OCI-LY1 (cell line): ENCODE results near the gene PAX8.

Experiments
- EZH2 ChIP-seq: fragments of 200-600 bp; sonication (generic), shearing (Covaris generic); IDR thresholded peaks from 2 replicates; pipeline ENCODE4 v1.8.0; 2017; ENCODE audit warnings: borderline replicate concordance, mixed run types, mild to moderate bottlenecking, antibody characterized with exemption, low read length, moderate library complexity, mixed read lengths
- TF ChIP-seq, protein P1 (sequence below): fragments of 200-600 bp; sonication (generic), shearing (Covaris generic); IDR thresholded peaks from 2 replicates; pipeline ENCODE4 v1.5.1; 2017; ENCODE audit warnings: mild to moderate bottlenecking, antibody characterized with exemption, low read length, moderate library complexity, mixed read lengths

DNA sequence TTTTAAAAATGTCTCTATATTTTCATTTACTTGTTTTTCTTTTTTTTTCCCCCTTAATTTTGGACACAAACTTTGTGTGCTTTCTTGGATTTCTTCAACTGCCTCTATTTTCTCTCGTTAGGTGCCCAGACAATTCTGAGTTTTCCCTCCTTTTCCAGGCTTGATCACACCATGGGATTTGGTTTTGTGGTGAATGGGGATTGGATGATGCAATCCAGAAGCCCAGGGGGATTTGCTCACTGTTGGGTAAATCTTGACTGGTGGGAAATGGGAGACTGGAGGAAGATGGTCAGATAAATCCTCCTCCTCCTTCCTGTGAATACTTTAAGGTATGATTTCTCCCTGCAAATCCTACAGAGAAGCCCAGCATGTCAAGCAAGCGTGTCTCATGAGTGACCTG, 19.5 kb upstream of the PAX8 start:
- TF ChIP-seq, protein P1, sequence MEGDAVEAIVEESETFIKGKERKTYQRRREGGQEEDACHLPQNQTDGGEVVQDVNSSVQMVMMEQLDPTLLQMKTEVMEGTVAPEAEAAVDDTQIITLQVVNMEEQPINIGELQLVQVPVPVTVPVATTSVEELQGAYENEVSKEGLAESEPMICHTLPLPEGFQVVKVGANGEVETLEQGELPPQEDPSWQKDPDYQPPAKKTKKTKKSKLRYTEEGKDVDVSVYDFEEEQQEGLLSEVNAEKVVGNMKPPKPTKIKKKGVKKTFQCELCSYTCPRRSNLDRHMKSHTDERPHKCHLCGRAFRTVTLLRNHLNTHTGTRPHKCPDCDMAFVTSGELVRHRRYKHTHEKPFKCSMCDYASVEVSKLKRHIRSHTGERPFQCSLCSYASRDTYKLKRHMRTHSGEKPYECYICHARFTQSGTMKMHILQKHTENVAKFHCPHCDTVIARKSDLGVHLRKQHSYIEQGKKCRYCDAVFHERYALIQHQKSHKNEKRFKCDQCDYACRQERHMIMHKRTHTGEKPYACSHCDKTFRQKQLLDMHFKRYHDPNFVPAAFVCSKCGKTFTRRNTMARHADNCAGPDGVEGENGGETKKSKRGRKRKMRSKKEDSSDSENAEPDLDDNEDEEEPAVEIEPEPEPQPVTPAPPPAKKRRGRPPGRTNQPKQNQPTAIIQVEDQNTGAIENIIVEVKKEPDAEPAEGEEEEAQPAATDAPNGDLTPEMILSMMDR, result no peak
- no peak for TF ChIP-seq EZH2
